Endothelial cell of umbilical vein (primary cell): ENCODE measurements around the gene CDH22. TPM values are rescaled to one million over a fixed set of nuclear protein-coding genes. Genes with fewer than 3 reads are reported as not detected.

ENCODE experiments used
- BruUV-seq: library from RNA; stranded (reverse); fragments of 400-500 nt; replicated peaks from 2 replicates; lab custom pipeline; 2021; lab: Mats Ljungman, UMichigan
- CTCF ChIA-PET: fragments of 300-600, 350-600 bp; sonication (Branson Sonifier 250); formaldehyde crosslinking; loops from one replicate; lab custom pipeline; 2021; ENCODE audit warnings: antibody characterized with exemption, inconsistent platforms; lab: Charles Lee
- POLR2A ChIA-PET: fragments of 300-600, 350-600 bp; sonication (Branson Sonifier 250); formaldehyde crosslinking; loops from one replicate; lab custom pipeline; 2021; ENCODE audit warnings: antibody characterized with exemption, inconsistent platforms; lab: Charles Lee
- DNase-seq: peaks from one replicate; pipeline ENCODE4 v3.0.0-alpha.2; 2011; ENCODE audit warnings: low read depth, low spot score
- FAIRE-seq: peaks from 2 replicates; lab custom pipeline; 2011; peaks lifted over from hg19 to GRCh38; lab: Jason Lieb, UNC
- H2AFZ ChIP-seq: 2 replicates; pipeline ENCODE4 v1.6.0; 2012; ENCODE audit warnings: low read depth, low read length, control low read depth, inconsistent platforms
- H3K27ac ChIP-seq: 2 replicates; pipeline ENCODE4 v1.5.1; 2011; ENCODE audit warnings: low read depth, mild to moderate bottlenecking, control low read depth, low read length, moderate library complexity; ENCODE audit not compliant: insufficient read depth
- H3K27me3 ChIP-seq, 2 experiments: 2 replicates each; pipeline versions ENCODE4 v1.6.0 to v1.6.1; 2011; ENCODE audit warnings: low read length in 2 of 2, mixed read lengths in 1 of 2; ENCODE audit not compliant: control insufficient read depth in 2 of 2, insufficient read depth in 2 of 2
- H3K36me3 ChIP-seq, 2 experiments: 2 replicates in 1 of 2; 3 replicates in 1 of 2; pipeline ENCODE4 v1.5.1; 2011; ENCODE audit warnings: low read length in 2 of 2, mild to moderate bottlenecking in 1 of 2, moderate library complexity in 1 of 2; ENCODE audit not compliant: control insufficient read depth in 2 of 2, insufficient read depth in 2 of 2; ENCODE audit errors: extremely low read depth in 1 of 2
- H3K4me1 ChIP-seq: 3 replicates; pipeline ENCODE4 v1.5.1; 2011; ENCODE audit warnings: mild to moderate bottlenecking, low read length; ENCODE audit not compliant: control insufficient read depth, insufficient read depth; ENCODE audit errors: extremely low read depth
- H3K4me2 ChIP-seq: 2 replicates; pipeline ENCODE4 v1.6.1; 2011; ENCODE audit warnings: low read length, control low read depth, mixed read lengths; ENCODE audit not compliant: insufficient read depth
- H3K4me3 ChIP-seq, 3 experiments: fragments of 200-600 bp in 1 of 3; sonication (generic), shearing (Covaris generic) in 1 of 3; replicated peaks in 1 of 3; 2 replicates each; pipeline ENCODE4 v1.5.1; 2011 to 2016; ENCODE audit warnings: control low read depth in 3 of 3, low read length in 3 of 3, mild to moderate bottlenecking in 2 of 3, inconsistent platforms in 1 of 3, low read depth in 1 of 3, moderate library complexity in 1 of 3; ENCODE audit not compliant: insufficient read depth in 1 of 3
- H3K79me2 ChIP-seq: 2 replicates; pipeline ENCODE4 v1.6.0; 2012; ENCODE audit warnings: low read length, inconsistent platforms; ENCODE audit not compliant: control insufficient read depth, insufficient read depth
- H3K9ac ChIP-seq: replicated peaks from 2 replicates; pipeline ENCODE3; 2011; ENCODE audit warnings: low read length, control low read depth; ENCODE audit not compliant: insufficient read depth; ENCODE audit errors: extremely low read depth
- H3K9me1 ChIP-seq: replicated peaks from 3 replicates; pipeline ENCODE4 v1.6.0; 2011; ENCODE audit warnings: mild to moderate bottlenecking, low read length; ENCODE audit not compliant: control insufficient read depth, insufficient read depth; ENCODE audit errors: extremely low read depth
- H3K9me3 ChIP-seq: replicated peaks from 2 replicates; pipeline ENCODE4 v1.5.1; 2012; ENCODE audit warnings: low read length, inconsistent platforms; ENCODE audit not compliant: control insufficient read depth, insufficient read depth
- H4K20me1 ChIP-seq: replicated peaks from 2 replicates; pipeline ENCODE3; 2011; ENCODE audit warnings: mild to moderate bottlenecking, low read length; ENCODE audit not compliant: control insufficient read depth, insufficient read depth; ENCODE audit errors: extremely low read depth
- CTCF ChIP-seq, 2 donors: IDR thresholded peaks; 1 replicate in 1 of 2; 2 replicates in 1 of 2; pipeline ENCODE4 v1.5.1; 2011; ENCODE audit warnings: low read length in 2 of 2, mild to moderate bottlenecking in 2 of 2, moderate library complexity in 2 of 2, control low read depth in 1 of 2, inconsistent platforms in 1 of 2, low read depth in 1 of 2; ENCODE audit not compliant: insufficient read depth in 1 of 2; ENCODE audit errors: extremely low read depth in 1 of 2
- EZH2 ChIP-seq: IDR thresholded peaks from 2 replicates; pipeline ENCODE4 v1.6.1; 2012; ENCODE audit warnings: borderline replicate concordance, low read depth, mild to moderate bottlenecking, moderate library complexity, low read length, inconsistent platforms; ENCODE audit not compliant: severe bottlenecking
- FOS ChIP-seq: IDR thresholded peaks from 2 replicates; pipeline ENCODE4 v1.6.1; 2011; ENCODE audit warnings: mild to moderate bottlenecking, low read length, moderate library complexity, borderline replicate concordance; ENCODE audit not compliant: insufficient read depth
- GATA2 ChIP-seq: IDR thresholded peaks from 2 replicates; pipeline ENCODE4 v1.7.0; 2011; ENCODE audit warnings: low read depth, mild to moderate bottlenecking, moderate library complexity, mixed read lengths, low read length; ENCODE audit not compliant: insufficient read length, insufficient read depth
- JUN ChIP-seq: IDR thresholded peaks from 2 replicates; pipeline ENCODE4 v1.6.1; 2011; ENCODE audit warnings: borderline replicate concordance, low read depth; ENCODE audit not compliant: insufficient read length, insufficient read depth
- MYC ChIP-seq: IDR thresholded peaks from one replicate; pipeline ENCODE4 v1.6.1; 2011; ENCODE audit warnings: mild to moderate bottlenecking, low read depth, low read length
- POLR2A ChIP-seq: IDR thresholded peaks from 2 replicates; pipeline ENCODE4 v1.6.1; 2012; ENCODE audit warnings: low read depth, mild to moderate bottlenecking, control low read depth, low read length
- POLR2AphosphoS5 ChIP-seq: IDR thresholded peaks from 2 replicates; pipeline ENCODE4 v1.6.1; 2012; ENCODE audit warnings: low read depth, mild to moderate bottlenecking, control low read depth, low read length, moderate library complexity; ENCODE audit not compliant: insufficient read depth
- dilution Hi-C: fragments of 300-500 bp; cut with MboI; formaldehyde crosslinking; loops from one replicate; pipeline ENCODE4 v1.15.0; 2019; ENCODE audit warnings: low sequenced_read_pairs; ENCODE audit not compliant: extremely low pct_ligation_motif_present
- intact Hi-C: fragments of 100-400 bp; cut with micrococcal nuclease; formaldehyde crosslinking; loops from one replicate; pipeline ENCODE4 v1.10.0; 2022
- polyA plus RNA-seq, 4 experiments: library from polyadenylated mRNA; depleted of rRNA in 3 of 4; stranded (reverse) in 3 of 4; unstranded in 1 of 4; fragments of >200 nt; gene quantifications; 2 replicates each; pipeline versions ENCODE4 v1.2.1 to v1.2.3, GENCODE V29; 2011 to 2012; ENCODE audit warnings: missing spikeins in 1 of 4
- total RNA-seq: library from RNA; stranded (reverse); gene quantifications from 2 replicates; pipeline ENCODE4 v1.2.3, GENCODE V29; 2021
- TF ChIP-seq, protein P1 (sequence below): IDR thresholded peaks from 2 replicates; pipeline ENCODE4 v1.6.1; 2011; ENCODE audit not compliant: insufficient read depth, insufficient read length

The CDH22 gene
- total and polyA plus RNA-seq, 2 donors (not counting 3 experiments of a cell fraction or from before 2014, with no cell fraction given), result not detected

DNA sequence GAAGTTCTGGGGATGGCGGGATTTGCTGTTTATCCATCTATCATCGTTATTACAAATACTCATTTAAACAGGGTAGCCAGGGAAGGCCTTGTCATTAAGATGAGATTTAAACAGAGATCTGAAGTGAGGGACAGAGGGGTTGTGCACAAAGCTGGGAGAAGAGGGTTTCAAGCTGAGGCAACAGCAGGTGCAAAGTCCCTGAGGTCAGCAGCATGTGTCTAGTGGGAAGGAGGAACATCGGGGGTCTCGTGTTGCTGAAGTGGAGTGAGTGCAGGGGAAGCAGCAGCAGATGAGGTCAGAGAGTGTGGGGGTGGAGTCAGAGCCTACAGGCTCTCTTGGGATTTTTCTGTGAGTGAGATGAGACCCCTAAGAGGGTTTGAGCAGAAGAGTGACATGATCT lies 52.0 kb downstream of the CDH22 start:
- dilution Hi-C loops (no loop called here), intact Hi-C loops (loop anchor here (5.0 kb wide), 1 partner anchor 49 kb away; no protein-coding TSS in a partner anchor)
- H3K4me1 ChIP-seq, result peaks cover 5% of the 10 kb centered on the region
- H3K9me1 ChIP-seq, result no peaks in the 10 kb centered on the region
- no peak overlapping the region for H2AFZ ChIP-seq
- no peak overlapping the region for H3K9ac ChIP-seq
- no peak for TF ChIP-seq CTCF (IDR thresholded peaks at IDR 0.05; ENCODE audit: extremely low read depth in 1 of 2, insufficient read depth in 1 of 2, low read depth in 1 of 2, low read length in 2 of 2)
- no peak for TF ChIP-seq MYC
- no peak for TF ChIP-seq POLR2AphosphoS5
- TF ChIP-seq JUN, result no peak
- no peak for TF ChIP-seq POLR2A
- TF ChIP-seq, protein P1, sequence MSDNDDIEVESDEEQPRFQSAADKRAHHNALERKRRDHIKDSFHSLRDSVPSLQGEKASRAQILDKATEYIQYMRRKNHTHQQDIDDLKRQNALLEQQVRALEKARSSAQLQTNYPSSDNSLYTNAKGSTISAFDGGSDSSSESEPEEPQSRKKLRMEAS, result no peak
- TF ChIP-seq EZH2, result no peak
- no peak for TF ChIP-seq FOS
- TF ChIP-seq GATA2, result no peak
- BruUV-seq, result no TSS peak
- H3K9me3 ChIP-seq, result no peaks in the 10 kb centered on the region
- no peaks in the 10 kb centered on the region for H3K79me2 ChIP-seq
- no peak overlapping the region for H3K4me2 ChIP-seq
- no peak overlapping the region for H3K27ac ChIP-seq
- FAIRE-seq (no peak), DNase-seq (no peak)
- H3K27me3 ChIP-seq, result peaks cover 6 to 7% of the 10 kb centered on the region in 2 experiments
- H3K4me3 ChIP-seq, result no peak overlapping the region
- POLR2A ChIA-PET, result no interaction called here
- CTCF ChIA-PET, result no interaction called here
- H4K20me1 ChIP-seq, result no peaks in the 10 kb centered on the region
- H3K36me3 ChIP-seq, result no peaks in the 10 kb centered on the region
